ENCODE measurements around the gene NUCKS1.
A peak's percentile ranks its signal among the peaks of the same experiment; 100 is the strongest.

The NUCKS1 gene

DNA sequence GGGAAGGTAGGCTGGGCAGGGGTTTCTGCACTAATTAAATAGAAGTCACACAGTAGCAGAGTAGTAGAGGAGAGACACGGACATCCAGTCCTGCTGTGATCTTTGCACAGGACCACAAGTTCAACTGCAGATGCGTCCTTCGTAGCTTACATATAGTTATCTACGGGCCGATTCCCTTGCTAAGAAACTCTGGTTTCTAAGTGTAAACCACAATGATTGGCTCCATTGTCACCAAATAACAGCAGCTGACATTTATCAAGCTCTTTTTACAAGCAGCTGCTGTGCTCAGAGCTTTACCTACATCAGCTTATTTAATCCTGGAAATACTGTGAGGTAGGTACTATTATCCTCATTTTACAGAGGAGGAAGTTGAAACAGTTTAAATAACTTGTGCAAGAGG is 72.8 kb downstream of the NUCKS1 start:
- peak overlapping the region; percentile 61 for H3K9ac ChIP-seq (ENCODE audit: low read depth, low read length, poor library complexity, severe bottlenecking)
- H3K4me3 ChIP-seq (ENCODE audit: low read length, poor library complexity, severe bottlenecking) = peak overlapping the region; percentile 76
- TF ChIP-seq, protein P1, sequence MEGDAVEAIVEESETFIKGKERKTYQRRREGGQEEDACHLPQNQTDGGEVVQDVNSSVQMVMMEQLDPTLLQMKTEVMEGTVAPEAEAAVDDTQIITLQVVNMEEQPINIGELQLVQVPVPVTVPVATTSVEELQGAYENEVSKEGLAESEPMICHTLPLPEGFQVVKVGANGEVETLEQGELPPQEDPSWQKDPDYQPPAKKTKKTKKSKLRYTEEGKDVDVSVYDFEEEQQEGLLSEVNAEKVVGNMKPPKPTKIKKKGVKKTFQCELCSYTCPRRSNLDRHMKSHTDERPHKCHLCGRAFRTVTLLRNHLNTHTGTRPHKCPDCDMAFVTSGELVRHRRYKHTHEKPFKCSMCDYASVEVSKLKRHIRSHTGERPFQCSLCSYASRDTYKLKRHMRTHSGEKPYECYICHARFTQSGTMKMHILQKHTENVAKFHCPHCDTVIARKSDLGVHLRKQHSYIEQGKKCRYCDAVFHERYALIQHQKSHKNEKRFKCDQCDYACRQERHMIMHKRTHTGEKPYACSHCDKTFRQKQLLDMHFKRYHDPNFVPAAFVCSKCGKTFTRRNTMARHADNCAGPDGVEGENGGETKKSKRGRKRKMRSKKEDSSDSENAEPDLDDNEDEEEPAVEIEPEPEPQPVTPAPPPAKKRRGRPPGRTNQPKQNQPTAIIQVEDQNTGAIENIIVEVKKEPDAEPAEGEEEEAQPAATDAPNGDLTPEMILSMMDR (conservative IDR thresholded peaks at IDR 0.05; ENCODE audit: low read length) = no peak
- TF ChIP-seq EZH2phosphoT487 (IDR thresholded peaks at IDR 0.05; ENCODE audit: borderline replicate concordance) = no peak
- no peak overlapping the region for H2AFZ ChIP-seq (ENCODE audit: low read length)
- H3K36me3 ChIP-seq (ENCODE audit: insufficient read depth, low read length) = no peaks in the 10 kb centered on the region
- no peaks in the 10 kb centered on the region for H3K27me3 ChIP-seq (ENCODE audit: insufficient read depth, low read length, poor library complexity, severe bottlenecking)
- peaks cover 4% of the 10 kb centered on the region for H4K20me1 ChIP-seq (ENCODE audit: insufficient read depth, low read length, poor library complexity, severe bottlenecking)
- H3K4me2 ChIP-seq (ENCODE audit: low read depth, low read length, poor library complexity, severe bottlenecking) = peak overlapping the region; percentile 98
- H3K9me2 ChIP-seq (replicated peaks; ENCODE audit: low read depth, low read length) = no peaks in the 10 kb centered on the region
- peaks cover 60% of the 10 kb centered on the region for H3K79me2 ChIP-seq (ENCODE audit: insufficient read depth, low read length)
- H3K4me1 ChIP-seq (ENCODE audit: insufficient read depth, low read length, poor library complexity, severe bottlenecking) = peaks cover 59% of the 10 kb centered on the region
- no peaks in the 10 kb centered on the region for H3K9me3 ChIP-seq (ENCODE audit: insufficient read depth, low read depth, low read length)
- 0 out of 2 replicates have a peak, but pooled peaks cover 2% of the 10 kb centered on the region for H3F3A ChIP-seq (ENCODE audit: low read depth)

DNA sequence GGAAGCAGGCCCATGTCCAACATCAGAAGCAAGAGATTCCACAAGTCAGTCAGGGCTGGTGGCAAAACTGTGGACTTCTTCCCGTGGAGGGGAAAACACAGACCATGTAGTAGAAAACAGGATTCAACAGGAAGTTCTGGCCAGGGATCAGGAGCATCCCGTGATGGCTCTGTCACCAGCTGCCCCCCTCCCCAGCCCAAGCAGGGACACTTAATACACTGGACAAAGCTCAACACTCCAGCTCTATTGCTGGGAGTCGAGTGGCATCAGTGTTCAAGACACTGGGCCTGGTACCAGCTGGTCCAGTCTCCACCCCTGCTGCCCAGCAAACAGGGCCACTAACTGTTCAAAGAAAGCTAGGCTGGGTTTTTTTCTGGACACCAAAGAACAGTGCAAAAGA is 73.4 kb downstream of the NUCKS1 start:
- H3K9ac ChIP-seq (ENCODE audit: low read depth, low read length, poor library complexity, severe bottlenecking) = peak overlapping the region; percentile 61
- no peak for TF ChIP-seq EZH2phosphoT487 (IDR thresholded peaks at IDR 0.05; ENCODE audit: borderline replicate concordance)
- TF ChIP-seq, protein P1 (conservative IDR thresholded peaks at IDR 0.05; ENCODE audit: low read length) = no peak
- H4K20me1 ChIP-seq (ENCODE audit: insufficient read depth, low read length, poor library complexity, severe bottlenecking) = peaks cover 4% of the 10 kb centered on the region
- no peaks in the 10 kb centered on the region for H3K27me3 ChIP-seq (ENCODE audit: insufficient read depth, low read length, poor library complexity, severe bottlenecking)
- peak overlapping the region; percentile 98 for H3K4me2 ChIP-seq (ENCODE audit: low read depth, low read length, poor library complexity, severe bottlenecking)
- no peaks in the 10 kb centered on the region for H3K9me2 ChIP-seq (replicated peaks; ENCODE audit: low read depth, low read length)
- no peaks in the 10 kb centered on the region for H3K36me3 ChIP-seq (ENCODE audit: insufficient read depth, low read length)
- H3F3A ChIP-seq (ENCODE audit: low read depth) = 0 out of 2 replicates have a peak, but pooled peaks cover 2% of the 10 kb centered on the region
- no peaks in the 10 kb centered on the region for H3K9me3 ChIP-seq (ENCODE audit: insufficient read depth, low read depth, low read length)
- H3K4me3 ChIP-seq (ENCODE audit: low read length, poor library complexity, severe bottlenecking) = peak overlapping the region; percentile 76
- peaks cover 58% of the 10 kb centered on the region for H3K4me1 ChIP-seq (ENCODE audit: insufficient read depth, low read length, poor library complexity, severe bottlenecking)
- H2AFZ ChIP-seq (ENCODE audit: low read length) = no peak overlapping the region
- peaks cover 62% of the 10 kb centered on the region for H3K79me2 ChIP-seq (ENCODE audit: insufficient read depth, low read length)

DNA sequence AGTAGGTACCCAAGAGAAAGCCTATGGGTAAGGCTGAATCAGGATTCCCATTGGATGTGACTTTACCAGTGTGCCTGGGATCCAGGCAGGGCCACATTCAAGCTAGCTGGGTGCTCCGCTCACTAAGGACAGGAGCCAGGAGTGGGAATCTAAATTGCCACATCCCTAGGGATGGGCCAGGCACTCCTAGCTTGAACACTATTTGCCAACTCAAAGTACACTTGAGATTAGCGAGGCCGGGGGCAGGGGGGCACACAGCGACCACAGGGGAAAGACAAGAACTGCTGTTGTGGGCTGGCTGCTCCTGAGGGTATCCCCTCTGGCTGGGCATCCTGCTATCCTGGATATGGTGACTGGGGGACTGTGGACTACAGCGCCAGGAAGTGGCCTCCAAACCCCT is 74.0 kb downstream of the NUCKS1 start:
- H3K27me3 ChIP-seq (ENCODE audit: insufficient read depth, low read length, poor library complexity, severe bottlenecking) = no peaks in the 10 kb centered on the region
- no peak overlapping the region for H3K9ac ChIP-seq (ENCODE audit: low read depth, low read length, poor library complexity, severe bottlenecking)
- H4K20me1 ChIP-seq (ENCODE audit: insufficient read depth, low read length, poor library complexity, severe bottlenecking) = peaks cover 4% of the 10 kb centered on the region
- peaks cover 52% of the 10 kb centered on the region for H3K4me1 ChIP-seq (ENCODE audit: insufficient read depth, low read length, poor library complexity, severe bottlenecking)
- no peak overlapping the region for H3K4me3 ChIP-seq (ENCODE audit: low read length, poor library complexity, severe bottlenecking)
- H2AFZ ChIP-seq (ENCODE audit: low read length) = no peak overlapping the region
- no peaks in the 10 kb centered on the region for H3K9me3 ChIP-seq (ENCODE audit: insufficient read depth, low read depth, low read length)
- no peaks in the 10 kb centered on the region for H3K9me2 ChIP-seq (replicated peaks; ENCODE audit: low read depth, low read length)
- no peak for TF ChIP-seq EZH2phosphoT487 (IDR thresholded peaks at IDR 0.05; ENCODE audit: borderline replicate concordance)
- TF ChIP-seq, protein P1 (conservative IDR thresholded peaks at IDR 0.05; ENCODE audit: low read length) = no peak
- no peaks in the 10 kb centered on the region for H3K36me3 ChIP-seq (ENCODE audit: insufficient read depth, low read length)
- H3F3A ChIP-seq (ENCODE audit: low read depth) = 0 out of 2 replicates have a peak, but pooled peaks cover 2% of the 10 kb centered on the region
- H3K79me2 ChIP-seq (ENCODE audit: insufficient read depth, low read length) = peaks cover 66% of the 10 kb centered on the region
- H3K4me2 ChIP-seq (ENCODE audit: low read depth, low read length, poor library complexity, severe bottlenecking) = peak overlapping the region; percentile 98
